ENCODE results near the gene PHETA1. TPM values are rescaled to one million over a fixed set of nuclear protein-coding genes. Genes with fewer than 3 reads are reported as not detected.
A peak's percentile ranks its signal among the peaks of the same experiment; 100 is the strongest.

The PHETA1 gene
- polyA plus RNA-seq, 3 donors = 3.4 to 15.3 (median 4.9) TPM

DNA sequence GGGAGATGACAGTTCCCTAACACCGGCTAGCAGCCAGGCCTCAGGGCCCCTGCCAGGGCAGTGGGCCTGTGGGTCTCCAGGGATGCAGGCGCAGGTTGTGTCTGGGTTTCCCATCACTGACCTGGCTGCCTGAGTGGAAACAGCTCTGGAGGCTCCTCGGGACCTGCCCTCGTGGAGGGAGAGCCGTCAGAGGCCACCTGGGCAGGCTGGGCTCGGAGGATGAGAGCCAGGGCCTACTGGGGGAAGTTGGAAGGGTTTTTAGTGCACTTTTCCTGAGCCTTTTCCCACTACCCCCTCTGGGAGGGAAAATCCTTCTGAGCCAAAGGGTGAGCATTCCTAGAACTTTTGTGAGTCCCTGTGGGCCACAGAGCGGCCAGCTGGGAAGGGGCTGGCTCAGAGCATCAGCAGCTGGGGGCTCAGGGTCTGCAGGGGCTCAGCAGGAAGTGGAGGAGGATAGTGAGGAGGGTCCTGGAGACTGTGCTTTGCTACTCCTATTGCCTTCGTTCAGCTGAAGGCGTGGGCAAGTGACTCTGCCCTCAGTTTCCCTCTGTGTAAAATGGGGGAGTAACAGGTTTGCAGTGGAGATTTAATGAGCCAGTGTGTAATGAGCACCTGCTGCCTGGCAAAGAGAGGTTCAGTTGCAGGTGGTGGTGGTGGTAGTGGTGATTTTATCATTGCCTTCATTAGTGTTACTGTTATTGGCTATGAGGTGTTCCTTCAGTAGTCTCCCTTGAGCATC lies 38.7 kb upstream of the PHETA1 start:
- Mint-ChIP-seq H3K27me3 (ENCODE audit: low read depth in 3 of 3) (peaks cover 0 to 5% (median 0%) of the 10 kb centered on the region in 3 donors), H3K4me1 (peaks cover 75% of the 10 kb centered on the region), H3K27ac (peak overlapping the region; percentile 93 to 98 (median 95)), H3K9me3 (peaks cover 0 to 2% (median 0%) of the 10 kb centered on the region in 7 donors), H3K4me3 (peak overlapping the region; percentile 92 to 96), H3K36me3 (peaks cover 5 to 30% of the 10 kb centered on the region in 2 donors)
- H3K27me3 ChIP-seq (ENCODE audit: control insufficient read depth in 2 of 2, insufficient read depth in 2 of 2, low read length in 2 of 2) = no peaks in the 10 kb centered on the region
- peaks cover 81% of the 10 kb centered on the region for H3K79me2 ChIP-seq (ENCODE audit: insufficient read depth, low read length)
- TF ChIP-seq, protein P1, sequence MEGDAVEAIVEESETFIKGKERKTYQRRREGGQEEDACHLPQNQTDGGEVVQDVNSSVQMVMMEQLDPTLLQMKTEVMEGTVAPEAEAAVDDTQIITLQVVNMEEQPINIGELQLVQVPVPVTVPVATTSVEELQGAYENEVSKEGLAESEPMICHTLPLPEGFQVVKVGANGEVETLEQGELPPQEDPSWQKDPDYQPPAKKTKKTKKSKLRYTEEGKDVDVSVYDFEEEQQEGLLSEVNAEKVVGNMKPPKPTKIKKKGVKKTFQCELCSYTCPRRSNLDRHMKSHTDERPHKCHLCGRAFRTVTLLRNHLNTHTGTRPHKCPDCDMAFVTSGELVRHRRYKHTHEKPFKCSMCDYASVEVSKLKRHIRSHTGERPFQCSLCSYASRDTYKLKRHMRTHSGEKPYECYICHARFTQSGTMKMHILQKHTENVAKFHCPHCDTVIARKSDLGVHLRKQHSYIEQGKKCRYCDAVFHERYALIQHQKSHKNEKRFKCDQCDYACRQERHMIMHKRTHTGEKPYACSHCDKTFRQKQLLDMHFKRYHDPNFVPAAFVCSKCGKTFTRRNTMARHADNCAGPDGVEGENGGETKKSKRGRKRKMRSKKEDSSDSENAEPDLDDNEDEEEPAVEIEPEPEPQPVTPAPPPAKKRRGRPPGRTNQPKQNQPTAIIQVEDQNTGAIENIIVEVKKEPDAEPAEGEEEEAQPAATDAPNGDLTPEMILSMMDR (IDR thresholded peaks at IDR 0.05) = no peak
- peak overlapping the region; percentile 99 for H3K9ac ChIP-seq (ENCODE audit: insufficient read depth, low read length, poor library complexity, severe bottlenecking)
- H3K4me3 ChIP-seq (replicated peaks in 1 of 3; ENCODE audit: low read depth in 2 of 3, low read length in 3 of 3) = peak overlapping the region; percentile 91 to 99 (median 91)
- H2AFZ ChIP-seq (ENCODE audit: insufficient read depth, low read depth, low read length, poor library complexity, severe bottlenecking) = no peak overlapping the region
- H3K4me1 ChIP-seq (ENCODE audit: control insufficient read depth in 1 of 2, insufficient read depth in 2 of 2, low read length in 2 of 2) = peaks cover 79 to 82% of the 10 kb centered on the region in 2 donors
- H3K36me3 ChIP-seq (replicated peaks in 1 of 2; ENCODE audit: control insufficient read depth in 1 of 2, insufficient read depth in 2 of 2, low read length in 2 of 2) = peaks cover 2 to 8% of the 10 kb centered on the region in 2 donors
- 36% methylated on average over 5 of the region's 9 CpGs for WGBS (ENCODE audit: insufficient coverage)
- H3K9me3 ChIP-seq (replicated peaks in 1 of 2; ENCODE audit: control insufficient read depth in 1 of 2, insufficient read depth in 1 of 2, low read length in 2 of 2) = no peaks in the 10 kb centered on the region
- H3K4me2 ChIP-seq (replicated peaks; ENCODE audit: extremely low read depth, low read length, poor library complexity, severe bottlenecking) = peak overlapping the region; percentile 87
- no peak for DNase-seq
- intact Hi-C loops (cut with micrococcal nuclease) = loop anchor here (2.0 to 10.0 kb wide), 3 partner anchors 19 to 93 kb away; no protein-coding TSS in a partner anchor
- H3K27ac ChIP-seq (ENCODE audit: low read depth in 1 of 2, low read length in 2 of 2) = peak overlapping the region; percentile 93 to 98
- H4K20me1 ChIP-seq (ENCODE audit: insufficient read depth, low read length) = peaks cover 74% of the 10 kb centered on the region

DNA sequence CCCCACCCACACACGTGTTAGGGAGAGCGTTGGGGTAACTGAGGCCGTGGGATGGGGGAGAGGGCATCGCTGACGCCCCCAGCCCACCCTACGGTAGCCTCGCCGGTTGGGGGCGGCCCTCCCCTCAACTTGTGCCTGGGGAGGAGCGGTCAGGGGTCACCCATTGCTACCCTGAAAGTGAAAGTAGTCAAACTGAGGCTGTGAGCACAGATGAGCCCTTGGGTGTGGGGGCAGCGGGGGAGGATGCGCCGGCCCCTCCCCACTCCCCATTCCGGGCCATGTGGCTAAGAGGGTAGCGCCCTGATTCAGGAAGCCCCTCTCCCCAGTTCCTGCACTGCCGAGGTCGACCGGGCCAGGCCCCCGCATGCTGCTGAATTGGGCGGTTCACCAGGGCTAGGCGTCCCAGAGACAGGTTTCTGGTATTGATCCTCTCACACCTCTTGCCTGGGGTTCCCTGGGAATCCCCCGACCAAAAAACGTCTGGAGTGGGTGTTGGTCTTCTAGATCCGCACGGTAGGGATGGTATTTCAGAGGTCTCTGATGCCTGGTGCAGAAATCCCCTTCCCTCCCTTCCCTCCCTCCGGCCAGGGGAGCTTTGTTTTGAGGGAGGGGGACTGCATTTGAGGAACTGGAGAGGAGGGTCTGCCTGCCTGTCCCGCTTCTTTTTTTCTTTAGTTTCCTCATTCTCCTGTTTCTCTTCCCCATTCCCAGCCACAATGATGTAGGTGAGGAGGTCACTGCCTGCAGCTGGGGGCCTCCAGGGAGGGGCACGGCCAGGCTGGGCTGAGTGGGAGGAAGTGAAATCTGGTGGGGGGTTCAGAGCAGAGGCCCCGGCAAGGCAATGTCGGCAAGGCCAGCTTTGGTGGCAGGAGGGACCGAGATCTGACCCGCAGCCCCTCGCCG lies 37.8 kb upstream of the PHETA1 start:
- peaks cover 0 to 5% (median 0%) of the 10 kb centered on the region in 3 donors for H3K27me3 Mint-ChIP-seq (ENCODE audit: low read depth in 3 of 3)
- peaks cover 66% of the 10 kb centered on the region for H4K20me1 ChIP-seq (ENCODE audit: insufficient read depth, low read length)
- TF ChIP-seq, protein P1 (IDR thresholded peaks at IDR 0.05) = no peak
- peak overlapping the region; percentile 92 to 96 for H3K4me3 Mint-ChIP-seq
- DNase-seq = peak; percentile 80 to 93 (median 83)
- no peaks in the 10 kb centered on the region for H3K9me3 ChIP-seq (replicated peaks in 1 of 2; ENCODE audit: control insufficient read depth in 1 of 2, insufficient read depth in 1 of 2, low read length in 2 of 2)
- H2AFZ ChIP-seq (ENCODE audit: insufficient read depth, low read depth, low read length, poor library complexity, severe bottlenecking) = no peak overlapping the region
- peak overlapping the region; percentile 99 for H3K9ac ChIP-seq (ENCODE audit: insufficient read depth, low read length, poor library complexity, severe bottlenecking)
- H3K4me1 Mint-ChIP-seq = peaks cover 66% of the 10 kb centered on the region
- peaks cover 5 to 25% of the 10 kb centered on the region in 2 donors for H3K36me3 Mint-ChIP-seq
- H3K27ac ChIP-seq (ENCODE audit: low read depth in 1 of 2, low read length in 2 of 2) = peak overlapping the region; percentile 93 to 98
- H3K36me3 ChIP-seq (replicated peaks in 1 of 2; ENCODE audit: control insufficient read depth in 1 of 2, insufficient read depth in 2 of 2, low read length in 2 of 2) = peaks cover 0 to 5% of the 10 kb centered on the region in 2 donors
- 0% methylated on average over 15 of the region's 34 CpGs for WGBS (ENCODE audit: insufficient coverage)
- intact Hi-C loops (cut with micrococcal nuclease) = loop anchor here (5.0 to 10.0 kb wide), 2 partner anchors 41 to 92 kb away; no protein-coding TSS in a partner anchor
- peaks cover 0 to 2% (median 0%) of the 10 kb centered on the region in 7 donors for H3K9me3 Mint-ChIP-seq
- peaks cover 73% of the 10 kb centered on the region for H3K79me2 ChIP-seq (ENCODE audit: insufficient read depth, low read length)
- H3K4me3 ChIP-seq (replicated peaks in 1 of 3; ENCODE audit: low read depth in 2 of 3, low read length in 3 of 3) = peak overlapping the region; percentile 91 to 99 (median 91)
- H3K27ac Mint-ChIP-seq = peak overlapping the region; percentile 93 to 98 (median 95)
- H3K4me2 ChIP-seq (replicated peaks; ENCODE audit: extremely low read depth, low read length, poor library complexity, severe bottlenecking) = peak overlapping the region; percentile 87
- no peaks in the 10 kb centered on the region for H3K27me3 ChIP-seq (ENCODE audit: control insufficient read depth in 2 of 2, insufficient read depth in 2 of 2, low read length in 2 of 2)
- peaks cover 72 to 80% of the 10 kb centered on the region in 2 donors for H3K4me1 ChIP-seq (ENCODE audit: control insufficient read depth in 1 of 2, insufficient read depth in 2 of 2, low read length in 2 of 2)
